Osteoblast (primary cell): ENCODE results near the gene TRAF1. TPM values are rescaled to one million over a fixed set of nuclear protein-coding genes. Genes with fewer than 3 reads are reported as not detected.

ENCODE experiments used
- DNase-seq: peaks from one replicate; pipeline ENCODE4 v3.0.0; 2011; ENCODE audit warnings: low spot score, mixed read lengths; ENCODE audit not compliant: insufficient read length; ENCODE audit errors: missing footprints
- H2AFZ ChIP-seq: 2 replicates; pipeline ENCODE4 v1.6.0; 2011; ENCODE audit warnings: mild to moderate bottlenecking, low read length
- H3K27ac ChIP-seq: 2 replicates; pipeline ENCODE4 v1.5.1; 2011; ENCODE audit warnings: mild to moderate bottlenecking, low read depth, low read length, moderate library complexity
- H3K27me3 ChIP-seq: 2 replicates; pipeline ENCODE4 v1.6.0; 2012; ENCODE audit warnings: mild to moderate bottlenecking, control low read depth, inconsistent platforms, low read length, moderate library complexity; ENCODE audit not compliant: insufficient read depth
- H3K36me3 ChIP-seq: 2 replicates; pipeline ENCODE4 v1.5.1; 2011; ENCODE audit warnings: mild to moderate bottlenecking, low read length, control low read depth, moderate library complexity; ENCODE audit not compliant: insufficient read depth
- H3K4me1 ChIP-seq: 2 replicates; pipeline ENCODE4 v1.5.1; 2011; ENCODE audit warnings: mild to moderate bottlenecking, low read length, control low read depth, moderate library complexity; ENCODE audit not compliant: insufficient read depth
- H3K4me2 ChIP-seq: 2 replicates; pipeline ENCODE4 v1.6.0; 2011; ENCODE audit warnings: mild to moderate bottlenecking, low read length; ENCODE audit not compliant: insufficient read depth
- H3K4me3 ChIP-seq: fragments of 200-600 bp; sonication (generic); 3 replicates; pipeline ENCODE4 v1.5.1; 2012; ENCODE audit warnings: mild to moderate bottlenecking, low read length, inconsistent platforms; ENCODE audit not compliant: insufficient read depth
- H3K79me2 ChIP-seq: 2 replicates; pipeline ENCODE4 v1.6.0; 2012; ENCODE audit warnings: mild to moderate bottlenecking, low read length, control low read depth, inconsistent platforms; ENCODE audit not compliant: insufficient read depth
- H3K9me3 ChIP-seq: 2 replicates; pipeline ENCODE4 v1.5.1; 2011; ENCODE audit warnings: low read depth, low read length, control low read depth
- H4K20me1 ChIP-seq: 2 replicates; pipeline ENCODE4 v1.6.0; 2012; ENCODE audit warnings: mild to moderate bottlenecking, low read length, control low read depth; ENCODE audit not compliant: insufficient read depth
- total RNA-seq: library from RNA; depleted of rRNA; stranded (reverse); fragments of >200 nt; gene quantifications from 2 replicates; pipeline ENCODE4 v1.2.3, GENCODE V29; 2012
- TF ChIP-seq, protein P1 (sequence below): IDR thresholded peaks from 2 replicates; pipeline ENCODE4 v1.5.1; 2011; ENCODE audit warnings: mild to moderate bottlenecking, low read depth, low read length, moderate library complexity; ENCODE audit errors: extremely low read depth

TRAF1 gene
- total RNA-seq, 1 donor: 1.8 TPM

DNA sequence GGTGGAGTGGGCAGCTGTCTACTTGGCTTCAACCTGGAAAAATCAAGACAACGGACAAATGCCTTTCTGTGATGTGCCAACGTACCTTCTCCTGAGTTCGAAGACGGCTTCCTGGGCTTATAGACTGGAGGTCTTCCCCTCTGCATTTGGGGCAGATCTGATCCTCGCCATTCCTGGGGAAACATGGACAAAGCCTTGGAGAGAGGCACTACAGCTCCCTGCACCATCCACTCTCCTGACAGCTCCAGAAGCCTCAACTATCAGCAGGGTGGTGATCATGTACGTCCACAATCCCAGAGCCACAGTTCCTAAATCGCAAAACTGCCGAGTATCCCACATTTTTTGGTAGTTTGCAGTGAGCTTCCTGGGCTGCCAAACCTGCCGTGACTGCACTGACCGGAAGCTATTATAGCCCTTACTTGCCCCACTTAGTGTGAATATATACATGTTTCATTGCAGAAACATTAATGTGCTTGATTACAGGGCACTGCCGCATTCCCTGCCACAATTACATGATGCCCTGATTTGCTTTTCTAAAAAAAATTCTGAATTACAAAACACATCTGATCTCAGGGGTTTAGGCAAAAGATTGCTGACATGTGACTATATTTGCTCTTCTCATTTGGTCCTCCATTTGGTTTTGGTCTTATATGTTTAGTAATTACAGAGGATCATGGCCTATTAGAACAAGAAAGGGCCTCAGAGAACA lies 2.8 kb downstream of the TRAF1 start:
- no peak for DNase-seq
- no peak overlapping the region for H3K4me2 ChIP-seq
- H3K4me3 ChIP-seq: no peak overlapping the region
- H3K4me1 ChIP-seq: peaks cover 29% of the 10 kb centered on the region
- H3K9me3 ChIP-seq: no peaks in the 10 kb centered on the region
- no peak overlapping the region for H2AFZ ChIP-seq
- H3K27ac ChIP-seq: no peak overlapping the region
- TF ChIP-seq, protein P1, sequence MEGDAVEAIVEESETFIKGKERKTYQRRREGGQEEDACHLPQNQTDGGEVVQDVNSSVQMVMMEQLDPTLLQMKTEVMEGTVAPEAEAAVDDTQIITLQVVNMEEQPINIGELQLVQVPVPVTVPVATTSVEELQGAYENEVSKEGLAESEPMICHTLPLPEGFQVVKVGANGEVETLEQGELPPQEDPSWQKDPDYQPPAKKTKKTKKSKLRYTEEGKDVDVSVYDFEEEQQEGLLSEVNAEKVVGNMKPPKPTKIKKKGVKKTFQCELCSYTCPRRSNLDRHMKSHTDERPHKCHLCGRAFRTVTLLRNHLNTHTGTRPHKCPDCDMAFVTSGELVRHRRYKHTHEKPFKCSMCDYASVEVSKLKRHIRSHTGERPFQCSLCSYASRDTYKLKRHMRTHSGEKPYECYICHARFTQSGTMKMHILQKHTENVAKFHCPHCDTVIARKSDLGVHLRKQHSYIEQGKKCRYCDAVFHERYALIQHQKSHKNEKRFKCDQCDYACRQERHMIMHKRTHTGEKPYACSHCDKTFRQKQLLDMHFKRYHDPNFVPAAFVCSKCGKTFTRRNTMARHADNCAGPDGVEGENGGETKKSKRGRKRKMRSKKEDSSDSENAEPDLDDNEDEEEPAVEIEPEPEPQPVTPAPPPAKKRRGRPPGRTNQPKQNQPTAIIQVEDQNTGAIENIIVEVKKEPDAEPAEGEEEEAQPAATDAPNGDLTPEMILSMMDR: no peak
- H3K36me3 ChIP-seq: no peaks in the 10 kb centered on the region
- no peaks in the 10 kb centered on the region for H3K79me2 ChIP-seq
- no peaks in the 10 kb centered on the region for H3K27me3 ChIP-seq
- H4K20me1 ChIP-seq: no peaks in the 10 kb centered on the region

DNA sequence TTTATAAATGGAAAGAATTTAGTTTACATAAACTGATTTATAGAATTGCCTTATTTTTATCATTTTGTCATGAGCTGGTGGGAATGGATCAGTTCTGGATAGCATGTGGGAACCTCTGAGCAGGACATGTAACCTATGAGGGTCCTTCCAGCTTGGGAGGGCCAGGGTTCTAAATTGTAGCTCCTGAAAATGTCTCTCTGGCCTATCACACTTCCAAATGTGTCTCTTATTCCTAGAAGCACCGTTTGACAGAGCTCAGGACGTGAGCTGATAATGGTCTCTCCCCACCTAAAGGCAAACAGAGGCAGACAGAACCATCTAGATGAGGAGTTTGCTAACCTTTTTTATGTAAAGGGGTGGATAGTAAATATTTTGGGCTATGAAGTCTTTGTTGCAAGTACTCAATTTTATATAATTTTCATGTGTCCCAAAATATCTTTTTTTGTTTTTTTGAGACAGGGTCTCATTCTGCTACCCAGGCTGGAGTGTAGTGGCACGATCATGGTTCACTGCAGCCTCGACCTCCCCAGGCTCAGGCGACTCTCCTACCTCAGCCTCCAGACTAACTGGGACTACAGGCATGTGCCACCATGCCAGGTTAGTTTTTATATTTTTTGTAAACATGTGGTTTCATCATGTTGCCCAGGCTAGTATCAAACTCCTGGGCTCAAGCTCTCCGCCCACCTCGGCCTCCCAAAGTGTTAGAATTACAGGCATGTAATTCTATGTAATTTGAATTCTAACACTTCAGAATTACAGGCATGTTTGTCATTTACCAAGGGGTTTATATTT lies 4.0 kb downstream of the TRAF1 start:
- no peak overlapping the region for H2AFZ ChIP-seq
- H3K4me2 ChIP-seq: no peak overlapping the region
- H3K27me3 ChIP-seq: no peaks in the 10 kb centered on the region
- no peaks in the 10 kb centered on the region for H3K36me3 ChIP-seq
- H4K20me1 ChIP-seq: no peaks in the 10 kb centered on the region
- no peak overlapping the region for H3K4me3 ChIP-seq
- H3K79me2 ChIP-seq: no peaks in the 10 kb centered on the region
- TF ChIP-seq, protein P1: no peak
- peaks cover 29% of the 10 kb centered on the region for H3K4me1 ChIP-seq
- H3K9me3 ChIP-seq: no peaks in the 10 kb centered on the region
- no peak overlapping the region for H3K27ac ChIP-seq
- no peak for DNase-seq

DNA sequence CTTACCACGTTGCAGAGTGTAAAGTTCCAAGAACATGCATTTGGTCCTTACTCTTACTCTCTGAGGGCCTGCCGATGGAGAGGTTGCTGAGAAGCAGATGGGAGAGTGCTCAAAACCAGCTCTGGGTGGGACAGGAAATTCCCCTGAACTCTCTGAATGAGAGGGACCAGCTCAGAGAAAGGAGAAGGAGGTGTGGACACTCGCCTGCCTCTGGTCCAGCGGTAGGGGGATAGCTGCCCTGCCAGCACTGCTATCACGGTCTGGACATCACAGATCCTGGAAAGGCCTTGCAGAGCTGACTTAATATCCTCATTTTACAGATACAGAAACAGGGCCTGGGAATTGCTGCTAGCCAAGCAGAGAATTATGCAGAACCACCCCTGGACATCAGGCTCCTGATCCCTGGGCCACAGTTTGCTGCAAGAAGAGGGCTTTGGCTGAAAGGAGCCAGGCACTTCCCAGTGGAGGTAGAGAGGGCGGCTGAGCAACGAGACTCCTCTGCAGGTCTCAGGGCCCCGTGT lies 4.9 kb downstream of the TRAF1 start:
- Histone ChIP-seq H3K79me2 (no peaks in the 10 kb centered on the region), H3K4me2 (no peak overlapping the region), H3K36me3 (no peaks in the 10 kb centered on the region), H3K4me3 (no peak overlapping the region), H3K9me3 (no peaks in the 10 kb centered on the region), H3K27me3 (no peaks in the 10 kb centered on the region), H4K20me1 (no peaks in the 10 kb centered on the region), H2AFZ (no peak overlapping the region), H3K27ac (no peak overlapping the region), H3K4me1 (peaks cover 29% of the 10 kb centered on the region)
- no peak for DNase-seq
- TF ChIP-seq, protein P1: no peak

DNA sequence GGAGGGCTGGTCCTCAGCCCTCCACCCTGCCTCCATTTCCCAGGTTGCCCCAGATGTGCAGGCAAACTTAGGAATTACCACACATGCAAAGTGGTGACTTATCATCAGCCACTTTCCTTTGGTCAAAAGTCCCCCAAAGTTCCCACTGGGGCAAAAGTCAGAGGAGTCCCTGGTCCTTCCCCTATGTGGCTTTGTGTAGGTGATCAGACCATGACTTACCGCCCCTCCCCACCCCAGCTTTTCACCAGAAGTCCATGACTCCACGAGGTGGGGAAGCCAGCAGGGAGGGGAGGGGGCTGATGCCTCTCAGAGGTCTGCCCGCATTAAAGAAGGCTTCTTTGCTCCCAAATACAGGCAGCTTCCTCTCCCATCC lies 5.8 kb downstream of the TRAF1 start:
- Histone ChIP-seq H3K4me1 (peaks cover 28% of the 10 kb centered on the region), H3K9me3 (no peaks in the 10 kb centered on the region), H3K4me2 (no peak overlapping the region), H3K4me3 (no peak overlapping the region), H2AFZ (no peak overlapping the region), H3K27me3 (no peaks in the 10 kb centered on the region), H3K36me3 (no peaks in the 10 kb centered on the region), H3K27ac (no peak overlapping the region), H4K20me1 (no peaks in the 10 kb centered on the region), H3K79me2 (no peaks in the 10 kb centered on the region)
- TF ChIP-seq, protein P1: no peak
- no peak for DNase-seq
